NAMALWA (cell line): Measurements from ENCODE around the gene CDH23.

ENCODE experiments used
- DNase-seq: peaks from one replicate; pipeline ENCODE4 v3.0.0-alpha.2; 2015; ENCODE audit warnings: low spot score

The CDH23 gene

GRCh38 chr10:71538608-71539260 lies 142.0 kb downstream of the CDH23 start:
- DNase-seq: no peak

- DNase-seq: no peak
Observed at GRCh38 chr10:71539442-71540118, 142.9 kb downstream of the CDH23 start.

DNA sequence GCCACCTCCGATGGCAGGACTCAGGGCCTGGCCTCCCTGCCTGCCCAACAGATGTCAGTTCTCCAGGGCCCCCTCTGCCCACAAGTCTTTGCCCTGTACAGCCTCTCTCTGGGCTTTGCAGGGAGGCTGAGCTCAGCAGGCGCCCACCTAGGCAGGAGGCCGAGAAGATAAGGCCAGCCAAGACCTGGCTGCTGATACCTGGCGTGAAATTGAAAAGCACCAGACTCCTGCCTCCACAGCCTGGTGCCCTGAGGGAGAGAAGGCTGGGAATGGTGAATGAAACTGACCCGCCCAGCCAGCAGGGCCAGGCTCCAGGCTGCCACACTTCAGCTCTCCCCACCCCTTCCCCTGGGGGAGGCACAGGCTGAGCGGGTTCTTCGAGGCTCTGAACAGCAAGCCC lies 145.8 kb downstream of the CDH23 start:
- no peak for DNase-seq

- no peak for DNase-seq
Observed at GRCh38 chr10:71543608-71544170, 147.0 kb downstream of the CDH23 start.

DNA sequence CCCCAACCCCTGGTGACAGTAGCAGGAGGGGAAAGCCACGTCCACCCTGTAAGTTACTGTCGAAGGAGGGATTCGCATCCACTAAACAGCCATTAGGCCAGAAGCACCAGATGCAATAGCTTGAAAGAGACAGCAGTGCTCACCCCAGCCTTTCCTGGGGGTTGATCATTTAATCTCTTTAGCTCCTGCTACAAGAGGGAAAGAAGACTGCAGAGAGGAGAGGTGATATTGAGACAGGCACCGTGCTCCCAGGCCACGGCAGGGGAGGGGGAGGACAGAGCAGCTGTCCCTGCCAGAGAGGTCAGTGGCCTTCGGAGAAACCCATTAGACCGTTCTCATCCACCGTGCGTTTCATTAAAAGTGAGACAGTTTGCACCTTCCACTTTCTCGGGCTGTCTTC lies 148.3 kb downstream of the CDH23 start:
- DNase-seq: no peak

GRCh38 chr10:71546220-71546619 lies 149.5 kb downstream of the CDH23 start:
- no peak for DNase-seq

GRCh38 chr10:71547312-71547711 lies 150.6 kb downstream of the CDH23 start:
- no peak for DNase-seq

- peak; percentile 43 for DNase-seq
Observed at GRCh38 chr10:71547876-71548846, 151.4 kb downstream of the CDH23 start.

DNA sequence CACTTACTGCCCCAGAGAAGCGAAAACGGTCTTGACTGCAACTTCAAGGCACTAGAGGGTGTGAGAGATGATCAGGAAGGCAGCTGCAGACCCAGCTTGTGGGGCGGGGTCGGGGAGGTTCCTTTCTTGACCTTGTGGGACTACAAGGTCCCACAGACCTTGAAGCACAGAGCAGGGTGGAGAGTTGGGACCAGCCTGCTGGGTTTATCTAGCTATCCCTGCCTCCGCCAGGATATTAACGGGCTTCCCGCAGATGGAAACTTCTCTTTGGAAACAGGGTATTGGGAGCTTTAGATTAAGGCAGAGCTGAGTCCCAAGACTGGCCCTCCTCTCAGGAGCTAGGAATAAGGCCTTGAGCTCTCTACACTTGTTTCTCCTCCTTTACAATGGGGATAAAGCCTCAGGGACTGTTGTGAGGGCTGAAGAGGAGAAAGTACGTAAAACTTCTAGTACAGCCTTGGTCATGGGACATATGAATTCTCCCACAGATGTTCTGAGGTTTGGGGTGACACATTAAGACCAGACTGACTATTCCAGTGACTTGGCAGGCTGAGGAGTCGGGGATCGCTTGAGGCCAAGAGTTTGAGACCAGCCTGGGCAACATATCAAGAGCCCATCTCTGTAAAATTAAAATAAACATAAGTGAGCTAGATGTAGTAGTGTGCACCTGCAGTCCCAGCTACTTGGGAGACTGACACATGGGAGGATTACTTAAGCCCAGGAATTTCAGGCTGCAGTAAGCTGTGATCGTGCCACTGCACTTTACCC lies 153.2 kb downstream of the CDH23 start:
- peak; percentile 4 for DNase-seq

DNA sequence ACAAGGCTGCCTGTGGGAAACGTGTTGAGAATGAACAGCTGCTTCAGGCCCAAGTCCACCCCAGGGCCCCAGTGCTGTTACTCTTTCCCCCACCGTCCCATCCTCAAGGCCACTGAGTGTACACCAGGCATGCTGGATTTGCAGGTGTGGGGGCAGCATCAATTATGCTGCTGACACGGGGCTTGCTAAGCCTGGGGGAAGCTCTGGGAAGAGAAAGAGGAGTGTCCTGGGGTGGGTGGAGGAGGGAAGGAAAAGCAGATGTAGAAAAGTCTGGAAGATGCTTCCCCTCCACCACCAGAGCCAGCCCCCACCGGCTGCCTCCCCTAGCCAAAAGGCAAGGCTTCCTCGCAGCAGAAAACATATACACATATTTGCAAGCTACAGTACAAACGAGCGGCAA lies 153.9 kb downstream of the CDH23 start:
- DNase-seq: no peak

DNA sequence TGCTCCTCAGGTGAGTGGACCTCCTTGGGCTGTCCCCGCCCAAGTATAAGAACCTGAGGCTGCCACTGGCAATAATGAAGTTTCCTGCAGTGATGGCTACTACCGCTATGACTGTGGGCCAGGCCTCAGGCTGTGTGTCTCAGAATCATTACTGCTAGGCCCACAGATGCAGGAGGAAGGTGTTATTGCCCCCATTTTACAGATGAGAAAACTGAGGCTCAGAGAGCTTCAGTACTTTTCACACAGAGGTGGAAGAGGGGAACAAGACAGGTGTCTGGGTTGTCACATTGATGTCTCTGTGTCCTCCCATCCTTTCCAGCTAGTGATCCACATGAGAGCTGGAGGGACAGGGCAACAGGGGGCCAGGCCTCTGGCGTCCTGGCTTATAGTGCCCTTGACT lies 155.2 kb downstream of the CDH23 start:
- DNase-seq: no peak

DNA sequence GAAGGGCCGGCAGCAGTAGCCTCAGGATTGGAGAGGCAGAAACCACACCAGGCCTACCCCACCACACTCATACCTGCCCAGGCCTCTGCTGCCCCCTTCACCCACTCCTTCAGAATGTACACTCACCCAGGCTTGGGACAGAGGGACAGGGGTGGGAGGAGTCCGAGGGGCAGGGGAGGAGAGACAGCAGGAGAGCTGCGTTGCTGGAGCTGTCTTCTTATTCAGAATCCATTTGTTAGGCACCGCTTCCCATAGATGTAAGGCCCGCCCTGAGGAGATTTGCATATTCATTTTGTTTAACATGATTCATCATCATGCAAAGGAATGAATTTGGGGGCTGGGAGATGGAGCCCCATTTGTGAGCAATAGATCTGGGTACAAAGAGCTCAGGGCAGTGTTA lies 156.7 kb downstream of the CDH23 start:
- DNase-seq: peak; percentile 1

DNA sequence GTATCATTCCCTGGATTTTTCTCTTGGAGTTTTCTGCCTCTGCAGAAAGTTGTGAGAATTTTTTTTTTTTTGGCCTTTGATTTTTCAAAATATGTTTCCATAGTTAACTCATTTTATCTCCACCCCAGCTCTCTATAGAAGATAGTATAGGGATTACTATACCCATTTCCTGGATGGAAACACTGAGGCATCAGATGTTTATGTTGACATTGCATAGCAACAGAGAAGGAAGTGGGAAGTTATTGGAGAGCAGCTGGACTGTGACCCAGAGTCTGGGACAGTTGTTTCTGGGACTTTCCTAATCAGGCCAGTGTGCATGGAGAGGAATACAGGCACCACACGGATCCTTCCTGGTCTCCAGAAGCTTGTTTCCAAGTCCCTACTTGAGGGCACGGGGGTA lies 158.0 kb downstream of the CDH23 start:
- DNase-seq: no peak

GRCh38 chr10:71555087-71555723 lies 158.5 kb downstream of the CDH23 start:
- no peak for DNase-seq

- DNase-seq: no peak
Observed at GRCh38 chr10:71555724-71556119, 159.0 kb downstream of the CDH23 start.

- no peak for DNase-seq
Observed at GRCh38 chr10:71558991-71559390, 162.3 kb downstream of the CDH23 start.

GRCh38 chr10:71561003-71561574 lies 164.4 kb downstream of the CDH23 start:
- DNase-seq: no peak

GRCh38 chr10:71562181-71562580 lies 165.5 kb downstream of the CDH23 start:
- DNase-seq: no peak

DNA sequence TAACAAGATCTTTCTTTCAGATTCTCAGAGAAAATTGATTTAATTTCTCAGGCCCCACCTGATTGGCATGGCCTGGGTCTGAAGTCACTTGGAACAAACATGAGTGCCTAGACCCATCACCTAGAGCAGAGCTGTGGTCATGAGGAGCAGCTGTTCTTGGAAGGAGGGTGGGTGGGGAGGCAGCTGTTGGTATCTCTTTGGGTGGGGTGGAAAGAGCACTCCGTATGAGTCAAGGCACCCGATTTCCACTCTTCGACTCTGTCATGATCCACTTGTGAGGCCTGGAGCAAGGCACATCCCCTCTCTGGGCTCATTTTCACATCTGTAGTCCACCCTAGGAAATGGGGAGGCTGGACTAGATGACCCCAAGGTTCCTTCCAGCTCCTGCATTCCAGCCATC lies 166.2 kb downstream of the CDH23 start:
- DNase-seq: no peak

- DNase-seq: no peak
Observed at GRCh38 chr10:71564194-71564820, 167.6 kb downstream of the CDH23 start.
